ENCODE measurements around the gene SEZ6L.

GRCh38 chr22:26326803-26327202, 157.5 kb downstream of the SEZ6L start:
- TF ChIP-seq CTCF (IDR thresholded peaks at IDR 0.05) = no peak
- TF ChIP-seq POLR2A (IDR thresholded peaks at IDR 0.05) = no peak
- TF ChIP-seq EP300 (IDR thresholded peaks at IDR 0.05) = no peak
